HepG2 (cell line): ENCODE measurements around the gene B4GALT2. TPM values are rescaled to one million over a fixed set of nuclear protein-coding genes. Genes with fewer than 3 reads are reported as not detected.

ENCODE experiments used
- CBX2 ChIP-seq, 2 experiments: fragments of 200-600 bp in 1 of 2; sonication (generic); formaldehyde crosslinking in 1 of 2; IDR thresholded peaks; 2 replicates each; pipeline versions ENCODE4 v1.7.0 to v1.8.1; 2018 to 2022; ENCODE audit warnings: low read depth in 2 of 2, low read length in 1 of 2, mild to moderate bottlenecking in 1 of 2, missing genetic modification reagents in 1 of 2
- HOXA3 ChIP-seq: sonication (generic); formaldehyde crosslinking; IDR thresholded peaks from 2 replicates; pipeline ENCODE4 v1.5.0; 2020; ENCODE audit warnings: missing genetic modification reagents
- MYPOP ChIP-seq: sonication (generic); formaldehyde crosslinking; IDR thresholded peaks from 2 replicates; pipeline ENCODE4 v1.8.1; 2023; ENCODE audit warnings: mild to moderate bottlenecking, moderate library complexity, missing genetic modification reagents
- STAG1 ChIP-seq: sonication (generic); formaldehyde crosslinking; IDR thresholded peaks from 2 replicates; pipeline ENCODE4 v1.4.0; 2020; ENCODE audit warnings: missing genetic modification reagents
- TEAD3 ChIP-seq: optimal IDR thresholded peaks from 2 replicates; pipeline ENCODE3; 2016; ENCODE audit warnings: borderline replicate concordance
- THAP11 ChIP-seq: IDR thresholded peaks from 2 replicates; pipeline ENCODE4 v1.6.1; 2016; ENCODE audit warnings: missing biosample characterization, missing genetic modification reagents
- TOPORS ChIP-seq: sonication (generic); formaldehyde crosslinking; IDR thresholded peaks from 2 replicates; pipeline ENCODE4 v1.8.0; 2023; ENCODE audit warnings: mild to moderate bottlenecking, missing genetic modification reagents
- ZNF607 ChIP-seq: sonication (generic); formaldehyde crosslinking; IDR thresholded peaks from 2 replicates; pipeline ENCODE4 v1.5.1; 2020; ENCODE audit warnings: missing genetic modification reagents, mild to moderate bottlenecking, borderline replicate concordance
- ZNF704 ChIP-seq: sonication (generic); formaldehyde crosslinking; IDR thresholded peaks from 2 replicates; pipeline ENCODE4 v1.8.1; 2023; ENCODE audit warnings: mild to moderate bottlenecking, inconsistent platforms, moderate library complexity, missing genetic modification reagents, borderline replicate concordance
- ZNF878 ChIP-seq: sonication (generic); formaldehyde crosslinking; IDR thresholded peaks from 2 replicates; pipeline ENCODE4 v1.8.1; 2023; ENCODE audit warnings: mild to moderate bottlenecking, missing genetic modification reagents, moderate library complexity
- polyA plus RNA-seq, 8 experiments: library from polyadenylated mRNA; depleted of rRNA in 3 of 8; stranded (reverse) in 7 of 8; unstranded in 1 of 8; fragments of >200 nt; fragmentation: Illumina TruSeq in 4 of 8; extraction: Trizol in 4 of 8; gene quantifications; 2 replicates each; pipeline versions ENCODE4 v1.2.1 to v1.2.3, GENCODE V29; 2011 to 2016; ENCODE audit warnings: low read depth in 4 of 8, missing spikeins in 1 of 8, mixed read lengths in 1 of 8; ENCODE audit not compliant: insufficient read depth in 1 of 8
- total RNA-seq, 5 experiments: library from RNA; depleted of rRNA; stranded (reverse); fragments of >200 nt; fragmentation: Illumina TruSeq; extraction: Trizol; gene quantifications; 2 replicates each; pipeline ENCODE4 v1.2.3, GENCODE V29; 2016; ENCODE audit warnings: low read depth in 1 of 5

Gene B4GALT2
- total and polyA plus RNA-seq, 2 of the 13 experiments (the other 11 are each of a cell fraction or from before 2014, with no cell fraction given) = 41.9 to 78.0 TPM

- TF ChIP-seq STAG1 (no peak), TOPORS (CRISPR knock-in tag) (no peak), ZNF878 (CRISPR knock-in tag) (0 out of 2 replicates have a peak, but pooled peaks have one; percentile 33), THAP11 (CRISPR knock-in tag) (0 out of 2 replicates have a peak, but pooled peaks have one; percentile 9), HOXA3 (no peak), CBX2 (IDR thresholded peaks at IDR 0.05; ENCODE audit: low read depth, low read length) (no peak), CBX2 (CRISPR knock-in tag; IDR thresholded peaks at IDR 0.05; ENCODE audit: low read depth) (no peak), TEAD3 (CRISPR knock-in tag) (peak; percentile 3), MYPOP (CRISPR knock-in tag) (0 out of 2 replicates have a peak, but pooled peaks have one; percentile 23), ZNF607 (CRISPR knock-in tag) (no peak), ZNF704 (CRISPR knock-in tag) (0 out of 2 replicates have a peak, but pooled peaks have one; percentile 11)
These were observed 53.3 kb downstream of the B4GALT2 start (continued) for GRCh38 chr1:44032170-44032790.
